ENCODE results near the gene PORCN.

Gene PORCN

GRCh38 chrX:48560681-48561080 lies 51.9 kb downstream of the PORCN start:
- Histone ChIP-seq H3K9ac (no peak overlapping the region), H3K4me1 (ENCODE audit: low read depth, poor library complexity, severe bottlenecking) (no peaks in the 10 kb centered on the region), H3K4me2 (no peak overlapping the region), H3K27me3 (ENCODE audit: insufficient read depth, low read depth) (no peaks in the 10 kb centered on the region), H3K36me3 (ENCODE audit: insufficient read depth) (no peaks in the 10 kb centered on the region), H3K27ac (no peak overlapping the region), H3K4me3 (IDR thresholded peaks at IDR 0.05; ENCODE audit: insufficient read depth, low read depth, low read length) (no peak overlapping the region), H2AFZ (ENCODE audit: low read depth) (no peak overlapping the region), H4K20me1 (ENCODE audit: insufficient read depth) (no peaks in the 10 kb centered on the region), H3K79me2 (ENCODE audit: insufficient read depth, low read depth) (no peaks in the 10 kb centered on the region)
- TF ChIP-seq CTCF (conservative IDR thresholded peaks at IDR 0.05; ENCODE audit: low read depth, low read length) = no peak

GRCh38 chrX:48569958-48570357 lies 61.2 kb downstream of the PORCN start:
- Histone ChIP-seq H3K4me2 (no peak overlapping the region), H3K4me3 (IDR thresholded peaks at IDR 0.05; ENCODE audit: insufficient read depth, low read depth, low read length) (no peak overlapping the region), H2AFZ (ENCODE audit: low read depth) (no peak overlapping the region), H4K20me1 (ENCODE audit: insufficient read depth) (no peaks in the 10 kb centered on the region), H3K4me1 (ENCODE audit: low read depth, poor library complexity, severe bottlenecking) (no peaks in the 10 kb centered on the region), H3K79me2 (ENCODE audit: insufficient read depth, low read depth) (peaks cover 2% of the 10 kb centered on the region), H3K27me3 (ENCODE audit: insufficient read depth, low read depth) (no peaks in the 10 kb centered on the region), H3K36me3 (ENCODE audit: insufficient read depth) (no peaks in the 10 kb centered on the region; the same call in 1 of the 2 replicates), H3K27ac (no peak overlapping the region), H3K9ac (no peak overlapping the region)
- TF ChIP-seq CTCF (conservative IDR thresholded peaks at IDR 0.05; ENCODE audit: low read depth, low read length) = no peak

All from KMS-11 (cell line).